Fibroblast of lung (primary cell): ENCODE measurements around the gene RHD.
"Not testable (repeated sequence)": the region's sequence is repeated elsewhere in the genome, so short reads cannot be mapped to it uniquely, and the experiment has no call there.

ENCODE experiments used
- EZH2 ChIP-seq: IDR thresholded peaks from 2 replicates; pipeline ENCODE4 v1.5.1; 2012; ENCODE audit warnings: low read length, control low read depth, mild to moderate bottlenecking; ENCODE audit errors: missing control alignments
- TF ChIP-seq, protein P1 (sequence below), 2 donors: IDR thresholded peaks in 1 of 2; conservative IDR thresholded peaks in 1 of 2; 1 replicate in 1 of 2; 2 replicates in 1 of 2; pipeline ENCODE4 v1.5.1; 2011 to 2012; ENCODE audit warnings: low read length in 2 of 2, control low read depth in 1 of 2, inconsistent platforms in 1 of 2, low read depth in 1 of 2, mild to moderate bottlenecking in 1 of 2

- TF ChIP-seq, protein P1, sequence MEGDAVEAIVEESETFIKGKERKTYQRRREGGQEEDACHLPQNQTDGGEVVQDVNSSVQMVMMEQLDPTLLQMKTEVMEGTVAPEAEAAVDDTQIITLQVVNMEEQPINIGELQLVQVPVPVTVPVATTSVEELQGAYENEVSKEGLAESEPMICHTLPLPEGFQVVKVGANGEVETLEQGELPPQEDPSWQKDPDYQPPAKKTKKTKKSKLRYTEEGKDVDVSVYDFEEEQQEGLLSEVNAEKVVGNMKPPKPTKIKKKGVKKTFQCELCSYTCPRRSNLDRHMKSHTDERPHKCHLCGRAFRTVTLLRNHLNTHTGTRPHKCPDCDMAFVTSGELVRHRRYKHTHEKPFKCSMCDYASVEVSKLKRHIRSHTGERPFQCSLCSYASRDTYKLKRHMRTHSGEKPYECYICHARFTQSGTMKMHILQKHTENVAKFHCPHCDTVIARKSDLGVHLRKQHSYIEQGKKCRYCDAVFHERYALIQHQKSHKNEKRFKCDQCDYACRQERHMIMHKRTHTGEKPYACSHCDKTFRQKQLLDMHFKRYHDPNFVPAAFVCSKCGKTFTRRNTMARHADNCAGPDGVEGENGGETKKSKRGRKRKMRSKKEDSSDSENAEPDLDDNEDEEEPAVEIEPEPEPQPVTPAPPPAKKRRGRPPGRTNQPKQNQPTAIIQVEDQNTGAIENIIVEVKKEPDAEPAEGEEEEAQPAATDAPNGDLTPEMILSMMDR (conservative IDR thresholded peaks at IDR 0.05 in 1 of 2, IDR thresholded peaks at IDR 0.05 in 1 of 2; ENCODE audit: low read depth in 1 of 2, low read length in 2 of 2) = not testable (repeated sequence)
- TF ChIP-seq EZH2 = not testable (repeated sequence)
These were observed 55.8 kb downstream of the RHD start for GRCh38 chr1:25327864-25328790.
